OCI-LY1 (cell line): Measurements from ENCODE around the gene LHX8.

Experiments
- CTCF ChIP-seq: fragments of 200-600 bp; sonication (generic), shearing (Covaris generic); IDR thresholded peaks from 2 replicates; pipeline ENCODE4 v1.5.1; 2017; ENCODE audit warnings: mild to moderate bottlenecking, antibody characterized with exemption, low read length, moderate library complexity, mixed read lengths
- EZH2 ChIP-seq: fragments of 200-600 bp; sonication (generic), shearing (Covaris generic); IDR thresholded peaks from 2 replicates; pipeline ENCODE4 v1.8.0; 2017; ENCODE audit warnings: borderline replicate concordance, mixed run types, mild to moderate bottlenecking, antibody characterized with exemption, low read length, moderate library complexity, mixed read lengths

GRCh38 chr1:75136195-75136815 is 2.1 kb downstream of the LHX8 start:
- TF ChIP-seq CTCF (no peak), EZH2 (no peak)
